Activated CD8-positive, alpha-beta T cell treated with anti-CD3 and anti-CD28 coated beads for 36 hours (primary cell): ENCODE data around the gene ATP6V0C. TPM values are rescaled to one million over a fixed set of nuclear protein-coding genes. Genes with fewer than 3 reads are reported as not detected.

Experiments
- ATAC-seq: fragments of 200-7000 bp; cut with Tn5 transposase; one replicate; pipeline ENCODE4 v1.10.0; 2021; ENCODE audit warnings: mild to moderate bottlenecking, moderate library complexity
- CTCF ChIA-PET: fragments of 350-600 bp; sonication (Branson Sonifier 250); formaldehyde crosslinking; loops from one replicate; lab custom pipeline; 2021; ENCODE audit warnings: antibody characterized with exemption; lab: Charles Lee
- POLR2A ChIA-PET: fragments of 350-600 bp; sonication (Branson Sonifier 250); formaldehyde crosslinking; loops from one replicate; lab custom pipeline; 2021; ENCODE audit warnings: antibody characterized with exemption; lab: Charles Lee
- DNase-seq: peaks from one replicate; pipeline ENCODE4 v3.0.0-alpha.2; 2020
- H3K27ac Mint-ChIP-seq: one replicate; pipeline ENCODE4 v1.8.0; 2021; ENCODE audit warnings: mild to moderate bottlenecking, mixed read lengths
- H3K27me3 Mint-ChIP-seq: one replicate; pipeline ENCODE4 v1.8.0; 2021; ENCODE audit warnings: mixed read lengths
- H3K36me3 Mint-ChIP-seq: one replicate; pipeline ENCODE4 v1.8.0; 2021; ENCODE audit warnings: low read depth, mixed read lengths
- H3K4me1 Mint-ChIP-seq: one replicate; pipeline ENCODE4 v1.8.0; 2021; ENCODE audit warnings: low read depth, mixed read lengths
- H3K4me3 Mint-ChIP-seq: one replicate; pipeline ENCODE4 v1.8.0; 2021; ENCODE audit warnings: mild to moderate bottlenecking, moderate library complexity, mixed read lengths
- H3K9me3 Mint-ChIP-seq: one replicate; pipeline ENCODE4 v1.8.0; 2021; ENCODE audit warnings: mixed read lengths
- CTCF ChIP-seq: fragments of 200-600 bp; IDR thresholded peaks from one replicate; pipeline ENCODE4 v1.8.0; 2022; ENCODE audit warnings: antibody characterized with exemption, mild to moderate bottlenecking
- intact Hi-C: fragments of 100-400 bp; cut with micrococcal nuclease; formaldehyde crosslinking; loops from one replicate; pipeline ENCODE4 v1.10.0; 2022
- total RNA-seq, 2 experiments: library from RNA; stranded (reverse); gene quantifications; one replicate each; pipeline ENCODE4 v1.2.3, GENCODE V29; 2021

Gene ATP6V0C
- total RNA-seq, 2 experiments from 2014 or later: 85.9 to 88.6 TPM

DNA sequence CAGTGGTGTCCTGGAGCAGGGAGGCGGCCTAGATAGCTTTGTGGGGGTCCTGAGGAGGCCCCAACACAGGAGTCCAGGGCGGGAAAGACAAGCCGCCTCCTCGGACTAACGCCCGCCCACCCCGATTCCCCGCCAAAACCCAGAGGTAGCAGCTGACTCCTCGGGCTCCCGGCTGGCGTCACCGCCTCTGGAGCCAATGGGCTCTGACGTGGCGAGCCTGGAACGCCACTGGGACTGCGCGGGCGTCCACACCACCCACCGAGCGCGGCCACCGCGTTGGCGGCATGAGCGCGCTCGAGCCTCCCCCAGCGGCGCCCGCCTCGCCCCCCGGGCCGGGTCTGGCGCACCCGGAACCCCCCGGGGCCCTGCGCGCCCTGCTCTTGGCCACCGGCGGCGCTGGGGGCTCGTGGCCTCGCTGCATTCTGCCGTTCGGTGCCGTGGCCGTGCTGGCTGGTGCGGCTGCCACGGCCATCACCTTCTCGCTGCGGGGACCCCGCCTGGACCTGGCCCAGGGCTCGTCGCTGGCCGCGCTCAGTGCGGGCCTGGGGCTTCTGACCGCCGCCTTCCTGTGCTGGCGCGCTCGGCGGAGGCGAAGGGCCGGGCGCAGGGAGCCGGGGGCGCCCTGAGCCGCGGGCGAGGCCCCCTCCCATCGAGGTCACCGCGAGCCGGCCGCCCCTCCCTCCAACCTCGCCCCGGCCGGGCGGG, 46.1 kb upstream of the ATP6V0C start:
- peak; percentile 52 for TF ChIP-seq CTCF
- DNase-seq (peak; percentile 62), ATAC-seq (peak; percentile 35)
- H3K9me3 Mint-ChIP-seq: no peaks in the 10 kb centered on the region
- peaks cover 25% of the 10 kb centered on the region for H3K27me3 Mint-ChIP-seq
- intact Hi-C loops: no loop called here
- CTCF ChIA-PET: interaction anchor here (1.3 kb wide), 1 partner anchor 34 kb away, joined by 3 read pairs; no protein-coding TSS in a partner anchor
- H3K27ac Mint-ChIP-seq: no peak overlapping the region
- no peak overlapping the region for H3K4me3 Mint-ChIP-seq
- H3K36me3 Mint-ChIP-seq: peaks cover 4% of the 10 kb centered on the region
- H3K4me1 Mint-ChIP-seq: peaks cover 18% of the 10 kb centered on the region
- POLR2A ChIA-PET: interaction anchor here (0.7 to 2.5 kb wide), 3 partner anchors 52 to 312 kb away, joined by 3 to 5 read pairs (median 3); partner anchors contain the start of genes ECI1 and TRAF7

DNA sequence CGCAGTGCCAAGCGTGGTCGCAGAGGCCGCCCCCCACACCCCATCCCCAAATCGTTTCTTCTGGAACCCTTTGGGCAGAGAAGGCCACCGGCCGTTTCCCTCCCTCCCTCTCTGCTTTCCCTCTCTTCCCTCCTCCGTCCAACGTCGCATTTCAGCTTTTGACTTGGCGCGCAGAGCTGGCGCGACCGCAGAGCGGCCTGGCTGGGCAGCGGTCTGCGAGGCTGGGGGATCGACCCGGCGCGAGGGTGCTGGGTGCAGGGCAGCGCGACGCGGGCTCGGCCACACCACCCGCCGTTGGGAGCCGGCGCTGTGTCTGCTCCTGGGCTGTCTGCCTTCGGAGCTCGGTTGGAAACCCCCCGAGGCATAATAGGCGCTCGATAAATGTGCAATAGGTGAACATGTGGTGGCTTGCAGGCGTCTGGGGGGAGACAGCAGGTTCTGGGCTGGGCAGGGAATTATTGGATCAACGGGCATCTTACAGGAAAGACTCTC, 45.5 kb upstream of the ATP6V0C start:
- peak; percentile 51 for DNase-seq
- intact Hi-C loops: no loop called here
- no peak overlapping the region for H3K27ac Mint-ChIP-seq
- peaks cover 2% of the 10 kb centered on the region for H3K36me3 Mint-ChIP-seq
- peaks cover 22% of the 10 kb centered on the region for H3K4me1 Mint-ChIP-seq
- ChIA-PET CTCF (interaction anchor here (0.7 to 1.3 kb wide), 2 partner anchors 33 to 45 kb away, joined by 3 read pairs; no protein-coding TSS in a partner anchor), POLR2A (interaction anchor here (0.8 to 2.5 kb wide), 3 partner anchors 18 to 315 kb away, joined by 3 to 5 read pairs (median 3); partner anchors contain the start of gene ECI1)
- H3K4me3 Mint-ChIP-seq: peak overlapping the region; percentile 31
- H3K9me3 Mint-ChIP-seq: no peaks in the 10 kb centered on the region
- ATAC-seq: peak; percentile 34
- no peak for TF ChIP-seq CTCF
- H3K27me3 Mint-ChIP-seq: peaks cover 31% of the 10 kb centered on the region

- Mint-ChIP-seq H3K4me3 (peak overlapping the region; percentile 31), H3K9me3 (no peaks in the 10 kb centered on the region), H3K27me3 (peaks cover 32% of the 10 kb centered on the region), H3K4me1 (peaks cover 24% of the 10 kb centered on the region), H3K36me3 (no peaks in the 10 kb centered on the region), H3K27ac (no peak overlapping the region)
- ATAC-seq (no peak), DNase-seq (no peak)
- TF ChIP-seq CTCF: no peak
- intact Hi-C loops: no loop called here
- ChIA-PET POLR2A (interaction anchor here (0.8 to 2.8 kb wide), 6 partner anchors 9 to 316 kb away, joined by 3 to 19 read pairs (median 4); partner anchors contain the start of genes ECI1 and TEDC2), CTCF (interaction anchor here (0.7 to 1.3 kb wide), 2 partner anchors 33 to 45 kb away, joined by 3 read pairs; no protein-coding TSS in a partner anchor)
These were observed 44.9 kb upstream of the ATP6V0C start for GRCh38 chr16:2468725-2469398.

- Mint-ChIP-seq H3K4me3 (no peak overlapping the region), H3K4me1 (peaks cover 24% of the 10 kb centered on the region), H3K36me3 (no peaks in the 10 kb centered on the region), H3K9me3 (no peaks in the 10 kb centered on the region), H3K27ac (no peak overlapping the region), H3K27me3 (peaks cover 32% of the 10 kb centered on the region)
- intact Hi-C loops: no loop called here
- no peak for TF ChIP-seq CTCF
- no peak for ATAC-seq
- POLR2A ChIA-PET: interaction anchor here (0.9 to 2.8 kb wide), 6 partner anchors 9 to 315 kb away, joined by 3 to 19 read pairs (median 4); partner anchors contain the start of genes ECI1 and TEDC2
- CTCF ChIA-PET: no interaction called here
- DNase-seq: no peak
These were observed 44.1 kb upstream of the ATP6V0C start for GRCh38 chr16:2469399-2470233.
